NCI-H446 (cell line): ENCODE results near the gene USP47.

Experiments
- DNase-seq, 2 experiments: peaks; one replicate each; lab custom pipeline; 2025; lab: John Stamatoyannopoulos, UW

USP47 gene

DNA sequence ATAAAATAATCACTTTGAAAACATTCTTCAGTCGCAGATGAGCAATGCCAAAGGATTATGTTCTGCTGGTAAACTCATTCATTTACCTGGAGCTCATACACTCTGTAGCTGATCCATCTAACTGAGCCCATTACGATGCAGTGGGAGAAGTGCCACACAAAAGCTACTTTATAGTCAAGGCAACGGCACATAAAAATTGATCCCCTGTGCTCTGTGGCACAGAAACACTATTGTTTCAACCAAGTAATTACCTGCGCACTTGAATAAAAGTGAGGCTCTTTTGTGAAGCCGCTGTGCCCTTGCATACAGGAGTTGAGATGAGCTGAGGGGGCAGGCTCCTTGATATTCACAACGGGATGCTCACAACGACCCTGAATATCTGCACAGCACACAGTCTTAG lies 159.4 kb downstream of the USP47 start:
- no peak for DNase-seq

DNA sequence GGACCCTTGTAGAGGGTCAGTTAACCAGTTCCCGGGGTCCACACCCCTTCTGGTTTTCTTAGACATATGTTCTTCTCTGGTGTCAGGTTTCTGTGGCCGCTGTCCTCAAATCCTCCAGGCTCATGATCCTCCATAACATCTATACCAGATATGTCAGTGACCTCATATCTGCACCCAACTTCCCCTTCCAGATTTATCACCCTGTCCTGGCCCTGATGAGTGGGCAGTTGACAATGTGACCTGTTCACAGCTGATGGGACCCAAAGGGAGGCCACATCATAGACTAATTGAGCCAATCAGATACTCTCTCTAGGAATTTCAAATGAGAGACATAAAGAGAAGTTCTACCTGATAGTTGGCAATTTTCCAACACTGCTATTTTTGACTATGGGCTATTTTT lies 161.6 kb downstream of the USP47 start:
- no peak for DNase-seq

DNA sequence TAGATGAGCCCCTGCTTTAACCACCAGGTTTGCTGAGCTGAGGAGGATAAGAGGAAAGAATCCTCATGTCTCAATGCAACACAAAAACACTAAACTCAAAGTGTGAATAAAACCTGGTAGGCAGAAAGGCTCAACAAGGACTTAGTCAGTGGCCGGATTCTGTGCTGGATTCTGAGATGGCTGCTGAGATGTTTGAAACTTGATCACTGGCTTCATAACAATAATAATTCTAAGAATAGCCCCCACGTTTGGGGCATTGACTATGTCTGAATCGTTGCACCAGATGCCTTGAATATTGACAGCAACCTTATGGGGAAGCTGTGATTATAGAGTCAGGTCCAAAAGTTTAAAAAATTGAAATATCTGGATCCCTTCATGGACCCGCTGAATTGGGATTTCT lies 162.0 kb downstream of the USP47 start:
- DNase-seq = no peak

DNA sequence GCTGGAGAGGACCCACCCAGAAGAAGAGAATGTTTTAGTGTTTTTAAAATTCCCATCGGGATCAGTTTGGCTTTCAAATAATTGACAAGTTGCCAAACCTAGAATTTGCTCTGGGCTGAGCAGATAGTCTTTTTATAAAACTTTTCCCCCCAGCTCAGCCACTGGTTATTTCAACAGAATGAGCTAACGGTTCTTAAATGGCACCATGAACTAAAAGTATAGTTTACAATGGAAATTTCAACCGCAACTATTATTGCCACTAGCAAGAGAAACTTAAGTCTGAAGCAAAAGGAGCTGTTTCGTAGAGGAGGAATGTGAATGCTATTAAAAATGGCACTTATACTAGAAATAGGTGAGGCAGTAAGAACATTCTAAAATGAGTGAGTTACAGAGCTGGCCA lies 163.3 kb downstream of the USP47 start:
- DNase-seq = peak in 1 of 2 experiments; percentile 12

DNA sequence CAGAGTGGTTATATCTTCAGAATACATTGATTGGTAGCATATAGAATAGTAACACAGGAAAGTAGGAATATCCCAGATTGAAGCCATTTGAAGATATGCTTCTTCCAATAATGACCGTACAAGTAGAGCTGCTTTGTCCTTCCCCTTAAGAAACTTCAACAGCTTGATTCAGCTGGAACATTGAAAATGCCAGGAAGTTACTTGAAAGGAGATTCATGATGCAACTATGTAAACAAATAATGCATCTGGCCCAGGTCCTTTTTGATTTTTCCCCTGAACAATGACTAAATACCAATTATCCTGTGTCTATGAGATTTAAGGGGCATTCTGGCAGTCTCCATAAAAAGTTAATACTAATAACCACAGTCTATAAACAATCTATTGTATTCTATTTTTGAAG lies 163.7 kb downstream of the USP47 start:
- DNase-seq = no peak

GRCh38 chr11:12006552-12007229 lies 164.9 kb downstream of the USP47 start:
- DNase-seq = no peak

DNA sequence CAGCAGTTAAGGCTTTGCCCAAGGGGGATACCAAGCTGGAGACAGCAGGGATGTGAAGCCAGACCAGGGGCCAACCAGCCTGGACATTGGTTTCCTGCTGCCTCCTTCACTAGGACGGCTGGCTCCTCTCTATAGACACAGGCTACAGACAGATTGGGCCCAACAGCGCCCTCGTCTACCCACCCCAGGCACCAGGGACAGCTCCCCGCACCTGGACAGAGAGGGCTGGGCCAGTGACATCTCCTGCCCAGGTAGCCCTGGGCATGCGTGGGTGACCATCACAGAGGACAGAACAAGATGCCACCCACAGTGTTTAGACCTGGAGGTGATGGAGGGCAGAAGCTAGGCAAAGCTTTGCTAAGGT lies 165.4 kb downstream of the USP47 start:
- no peak for DNase-seq

GRCh38 chr11:12007769-12008737 lies 166.3 kb downstream of the USP47 start, which contains the start of gene DKK3:
Gene DKK3, minus strand, starts transcription at chr11:12008626. Its CDS starts 44 bp downstream, at chr11:12008582.
- peak in 1 of 2 experiments; percentile 18 for DNase-seq
